NCI-H2196 (cell line): ENCODE results near the gene MEPCE.
"Not testable (repeated sequence)": the region's sequence is repeated elsewhere in the genome, so short reads cannot be mapped to it uniquely, and the experiment has no call there.

ENCODE experiments used
- DNase-seq: peaks from one replicate; lab custom pipeline; 2025; ENCODE audit not compliant: unreplicated experiment; lab: John Stamatoyannopoulos, UW

Gene MEPCE

GRCh38 chr7:100433276-100433591, 3.6 kb downstream of the MEPCE start:
- no peak for DNase-seq

GRCh38 chr7:100433592-100434296, 4.1 kb downstream of the MEPCE start:
- no peak for DNase-seq

GRCh38 chr7:100434297-100435144, 4.9 kb downstream of the MEPCE start:
- DNase-seq, result no peak

GRCh38 chr7:100435401-100436304, 6.0 kb downstream of the MEPCE start:
- DNase-seq, result no peak

- no peak for DNase-seq
These were observed 7.8 kb downstream of the MEPCE start for GRCh38 chr7:100437150-100438100.

- no peak for DNase-seq
These were observed 8.5 kb downstream of the MEPCE start for GRCh38 chr7:100438172-100438571.

GRCh38 chr7:100438731-100439130, 9.1 kb downstream of the MEPCE start:
- not testable (repeated sequence) for DNase-seq

GRCh38 chr7:100439244-100439643, 9.6 kb downstream of the MEPCE start:
- not testable (repeated sequence) for DNase-seq

GRCh38 chr7:100441641-100442535, 12.3 kb downstream of the MEPCE start:
- no peak for DNase-seq

GRCh38 chr7:100443096-100443840, 13.6 kb downstream of the MEPCE start:
- no peak for DNase-seq

GRCh38 chr7:100444311-100445278, 15.0 kb downstream of the MEPCE start:
- DNase-seq, result no peak

- DNase-seq, result no peak
These were observed 16.4 kb downstream of the MEPCE start for GRCh38 chr7:100446040-100446439.

- not testable (repeated sequence) for DNase-seq
These were observed 17.7 kb downstream of the MEPCE start for GRCh38 chr7:100447363-100447762.

- no peak for DNase-seq
These were observed 19.7 kb downstream of the MEPCE start for GRCh38 chr7:100449190-100449795.

GRCh38 chr7:100452513-100452912, 22.9 kb downstream of the MEPCE start:
- no peak for DNase-seq

- not testable (repeated sequence) for DNase-seq
These were observed 24.2 kb downstream of the MEPCE start for GRCh38 chr7:100453854-100454253.

- no peak for DNase-seq
These were observed 25.6 kb downstream of the MEPCE start for GRCh38 chr7:100455206-100455605.
